Tibial nerve (tissue), 4 donors: ENCODE data around the gene HS1BP3. TPM values are rescaled to one million over a fixed set of nuclear protein-coding genes. Genes with fewer than 3 reads are reported as not detected.

Experiments
- DNase-seq, 2 donors: peaks; one replicate each; pipeline ENCODE4 v3.0.0-alpha.2; 2019; ENCODE audit warnings: low spot score in 2 of 2
- H3K27ac ChIP-seq, 4 donors: fragments of 200-600 bp; sonication (generic) in 3 of 4; one replicate each; pipeline ENCODE4 v1.5.1; 2017 to 2019; ENCODE audit warnings: mild to moderate bottlenecking in 1 of 4
- H3K27me3 ChIP-seq, 2 donors: fragments of 200-600 bp; sonication (generic) in 1 of 2; one replicate each; pipeline versions ENCODE4 v1.5.1 to v1.6.0; 2017 to 2019
- H3K36me3 ChIP-seq, 3 donors: fragments of 200-600 bp; sonication (generic); one replicate each; pipeline ENCODE4 v1.5.1; 2018 to 2019
- H3K4me1 ChIP-seq, 4 donors: fragments of 200-600 bp; sonication (generic) in 3 of 4; one replicate each; pipeline ENCODE4 v1.5.1; 2017 to 2019
- H3K4me3 ChIP-seq, 4 donors: fragments of 200-600 bp; sonication (generic) in 3 of 4; one replicate each; pipeline ENCODE4 v1.5.1; 2017 to 2019; ENCODE audit warnings: mild to moderate bottlenecking in 1 of 4, moderate library complexity in 1 of 4
- H3K9me3 ChIP-seq, 4 donors: fragments of 200-600 bp; sonication (generic) in 3 of 4; one replicate each; pipeline ENCODE4 v1.5.1; 2017 to 2019
- EP300 ChIP-seq, 2 donors: sonication (generic); formaldehyde crosslinking; IDR thresholded peaks; one replicate each; pipeline ENCODE4 v1.6.1; 2017; ENCODE audit warnings: antibody characterized with exemption in 2 of 2, mild to moderate bottlenecking in 1 of 2
- POLR2A ChIP-seq, 2 donors: fragments of 450-650 bp; IDR thresholded peaks; one replicate each; pipeline ENCODE4 v1.6.1; 2017; ENCODE audit warnings: antibody characterized with exemption in 2 of 2, mild to moderate bottlenecking in 2 of 2, moderate library complexity in 2 of 2
- WGBS, 2 donors: methylation state at CpG; one replicate each; pipeline ENCODE4 v1.1.5; 2018; 5-methylcytosine and 5-hydroxymethylcytosine counted together
- total RNA-seq, 4 donors: library from RNA; depleted of rRNA; stranded (reverse); fragments of >200 nt; gene quantifications; one replicate each; pipeline ENCODE4 v1.1.0, GENCODE V29; 2016
- TF ChIP-seq, protein P1 (sequence below), 5 experiments: fragments of 200-600 bp in 3 of 5; fragments of 450-650 bp in 2 of 5; sonication (generic) in 3 of 5; IDR thresholded peaks; one replicate each; pipeline ENCODE4 v1.5.1; 2016 to 2019; ENCODE audit warnings: antibody characterized with exemption in 5 of 5, mild to moderate bottlenecking in 3 of 5, moderate library complexity in 2 of 5

Gene HS1BP3
- total RNA-seq, 4 donors from 2014 or later = 24.5 to 45.9 (median 33.8) TPM

DNA sequence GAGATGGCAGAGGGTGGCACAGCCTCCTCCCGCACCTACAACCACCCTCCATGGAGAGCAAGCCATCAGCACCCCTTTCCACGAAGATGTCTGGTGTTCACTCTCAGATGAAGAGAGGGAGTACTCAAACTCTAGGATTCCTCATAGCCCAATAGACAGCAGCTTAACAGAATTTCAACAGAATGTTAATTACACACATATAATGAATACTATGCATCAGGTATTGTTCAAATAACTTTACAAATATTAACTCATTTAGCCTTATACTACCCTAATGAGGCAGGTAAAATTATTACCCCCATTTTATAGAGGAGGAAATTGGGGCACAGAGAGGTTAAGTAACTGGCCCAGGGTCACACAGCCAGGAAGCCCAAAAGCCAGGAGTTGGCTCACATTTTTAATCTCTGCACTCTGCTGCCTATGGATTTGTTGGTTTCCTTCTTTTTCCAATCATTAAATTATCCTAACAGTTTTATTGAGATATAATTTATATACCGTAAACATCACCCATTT, 39.0 kb downstream of the HS1BP3 start:
- Histone ChIP-seq H3K4me3 (no peak overlapping the region), H3K27ac (peak overlapping the region; percentile 71 to 97 (median 89)), H3K9me3 (no peaks in the 10 kb centered on the region), H3K36me3 (no peaks in the 10 kb centered on the region), H3K4me1 (peaks cover 9 to 83% (median 61%) of the 10 kb centered on the region in 4 donors), H3K27me3 (no peaks in the 10 kb centered on the region)
- DNase-seq = no peak
- TF ChIP-seq, protein P1, sequence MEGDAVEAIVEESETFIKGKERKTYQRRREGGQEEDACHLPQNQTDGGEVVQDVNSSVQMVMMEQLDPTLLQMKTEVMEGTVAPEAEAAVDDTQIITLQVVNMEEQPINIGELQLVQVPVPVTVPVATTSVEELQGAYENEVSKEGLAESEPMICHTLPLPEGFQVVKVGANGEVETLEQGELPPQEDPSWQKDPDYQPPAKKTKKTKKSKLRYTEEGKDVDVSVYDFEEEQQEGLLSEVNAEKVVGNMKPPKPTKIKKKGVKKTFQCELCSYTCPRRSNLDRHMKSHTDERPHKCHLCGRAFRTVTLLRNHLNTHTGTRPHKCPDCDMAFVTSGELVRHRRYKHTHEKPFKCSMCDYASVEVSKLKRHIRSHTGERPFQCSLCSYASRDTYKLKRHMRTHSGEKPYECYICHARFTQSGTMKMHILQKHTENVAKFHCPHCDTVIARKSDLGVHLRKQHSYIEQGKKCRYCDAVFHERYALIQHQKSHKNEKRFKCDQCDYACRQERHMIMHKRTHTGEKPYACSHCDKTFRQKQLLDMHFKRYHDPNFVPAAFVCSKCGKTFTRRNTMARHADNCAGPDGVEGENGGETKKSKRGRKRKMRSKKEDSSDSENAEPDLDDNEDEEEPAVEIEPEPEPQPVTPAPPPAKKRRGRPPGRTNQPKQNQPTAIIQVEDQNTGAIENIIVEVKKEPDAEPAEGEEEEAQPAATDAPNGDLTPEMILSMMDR (IDR thresholded peaks at IDR 0.05) = no peak
- TF ChIP-seq POLR2A (IDR thresholded peaks at IDR 0.05) (no peak), EP300 (IDR thresholded peaks at IDR 0.05) (no peak)
- 91 to 99% methylated on average over 3 of the region's 3 CpGs for whole genome bisulfite sequencing, 2 donors

DNA sequence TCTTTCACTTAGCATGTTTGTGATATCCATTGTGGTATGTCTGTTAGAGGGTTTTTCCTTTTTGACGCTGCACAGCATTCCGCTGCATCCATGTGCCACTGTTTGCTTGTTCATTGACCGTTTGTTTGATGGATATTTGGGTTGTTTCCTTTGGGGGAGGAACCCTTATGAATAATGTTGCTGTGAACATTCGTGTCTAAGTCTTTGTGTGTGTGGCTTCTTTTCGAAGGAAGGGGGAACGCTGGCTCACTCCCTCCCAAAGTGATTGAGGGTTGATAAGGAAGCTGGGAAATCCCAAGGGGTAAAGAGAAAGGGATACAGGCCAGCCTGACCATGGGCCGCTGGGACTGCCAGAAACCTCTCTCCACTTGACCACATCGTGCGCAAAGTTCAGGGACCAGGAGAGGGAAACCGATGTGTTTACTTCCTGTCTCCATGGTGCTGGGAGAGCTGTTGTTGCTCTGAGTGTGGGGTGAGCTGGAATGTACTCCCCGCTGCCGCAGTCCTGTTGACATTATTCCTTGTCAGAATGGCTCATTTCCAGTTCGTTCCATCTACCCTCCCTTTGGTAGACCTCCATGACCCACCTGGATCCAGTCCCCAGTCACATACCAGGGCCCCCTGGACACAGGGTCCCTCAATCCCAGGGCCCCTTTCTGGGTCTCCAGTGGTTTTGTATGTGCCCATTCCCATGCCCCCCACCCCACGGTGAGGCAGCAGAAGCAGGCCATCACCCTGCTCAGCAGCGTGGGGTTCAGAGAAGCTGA, 39.6 kb downstream of the HS1BP3 start:
- Histone ChIP-seq H3K4me1 (peaks cover 5 to 76% (median 55%) of the 10 kb centered on the region in 4 donors), H3K27ac (peak overlapping the region; percentile 71 to 97 (median 89)), H3K36me3 (no peaks in the 10 kb centered on the region), H3K27me3 (no peaks in the 10 kb centered on the region), H3K9me3 (no peaks in the 10 kb centered on the region), H3K4me3 (no peak overlapping the region)
- TF ChIP-seq, protein P1 (IDR thresholded peaks at IDR 0.05) = no peak
- peak; percentile 59 to 95 for TF ChIP-seq EP300 (IDR thresholded peaks at IDR 0.05)
- WGBS, 2 donors = 17 to 25% methylated on average over 15 of the region's 15 CpGs
- peak; percentile 58 to 73 for DNase-seq

DNA sequence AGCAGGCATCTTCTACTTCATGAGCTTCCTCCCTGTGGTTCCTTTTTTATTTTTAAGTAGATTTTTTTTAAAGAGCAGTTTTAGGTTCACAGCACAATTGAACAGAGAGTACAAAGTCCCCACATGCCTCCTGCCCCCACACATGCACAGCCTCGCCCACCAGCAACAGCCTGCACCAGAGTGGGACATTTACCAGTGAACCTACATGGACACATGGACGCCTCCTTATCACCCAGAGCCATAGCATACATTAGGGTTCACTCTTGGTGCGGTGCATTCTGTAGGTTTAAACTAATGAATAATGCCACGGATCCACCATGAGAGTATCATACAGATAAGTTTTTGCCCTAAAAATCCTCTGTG, 40.9 kb downstream of the HS1BP3 start:
- no peak for DNase-seq
- H3K27ac ChIP-seq = peak overlapping the region in 2 of 4 donors; percentile 97
- H3K9me3 ChIP-seq = no peaks in the 10 kb centered on the region
- no peaks in the 10 kb centered on the region for H3K27me3 ChIP-seq
- WGBS, 2 donors = 66 to 68% methylated on average over 4 of the region's 4 CpGs
- H3K36me3 ChIP-seq = no peaks in the 10 kb centered on the region
- H3K4me3 ChIP-seq = no peak overlapping the region
- peaks cover 5 to 68% (median 43%) of the 10 kb centered on the region in 4 donors for H3K4me1 ChIP-seq
- no peak for TF ChIP-seq EP300 (IDR thresholded peaks at IDR 0.05)
- TF ChIP-seq POLR2A (IDR thresholded peaks at IDR 0.05) = no peak
- TF ChIP-seq, protein P1 (IDR thresholded peaks at IDR 0.05) = no peak

DNA sequence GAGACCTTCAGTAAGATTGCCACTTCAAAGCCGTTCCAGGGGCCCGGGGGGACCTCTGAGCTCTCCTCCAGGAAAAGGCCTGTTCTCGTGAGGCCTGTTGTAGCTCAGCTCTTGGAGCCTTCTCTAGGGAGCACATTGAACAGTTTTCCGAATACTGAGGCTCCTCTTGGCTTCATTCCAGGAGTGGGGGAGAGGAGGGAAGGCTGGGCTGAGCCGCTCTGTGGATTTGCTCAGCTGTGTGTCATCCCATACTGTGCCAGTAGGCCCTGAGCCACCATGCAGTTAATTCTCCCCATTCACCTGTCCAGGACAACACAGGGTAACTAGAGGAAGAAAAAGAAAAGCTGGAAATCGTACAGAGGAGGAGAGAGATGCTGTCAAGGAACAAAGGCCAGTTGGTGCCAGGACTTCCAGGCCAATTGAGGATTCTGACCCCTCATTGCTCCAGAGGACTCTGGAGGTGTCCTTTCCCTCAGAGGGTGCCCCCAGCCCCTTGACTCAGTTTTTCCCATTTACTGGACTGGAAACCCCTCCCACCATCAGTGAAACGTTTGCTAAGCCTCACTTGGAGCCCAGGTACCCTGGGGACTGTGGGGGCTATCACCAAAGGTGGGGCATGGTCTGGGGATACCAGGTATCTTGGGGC, 41.4 kb downstream of the HS1BP3 start:
- no peak overlapping the region for H3K4me3 ChIP-seq
- peaks cover 5 to 68% (median 39%) of the 10 kb centered on the region in 4 donors for H3K4me1 ChIP-seq
- TF ChIP-seq POLR2A (IDR thresholded peaks at IDR 0.05) = no peak
- peak in 1 of 2 donors; percentile 6 for TF ChIP-seq EP300 (IDR thresholded peaks at IDR 0.05)
- TF ChIP-seq, protein P1 (IDR thresholded peaks at IDR 0.05) = peak in 1 of 5 experiments; percentile 19
- 27 to 36% methylated on average over 5 to 7 of the region's 7 CpGs for WGBS, 2 donors
- H3K36me3 ChIP-seq = no peaks in the 10 kb centered on the region
- H3K27me3 ChIP-seq = no peaks in the 10 kb centered on the region
- H3K9me3 ChIP-seq = no peaks in the 10 kb centered on the region
- peak overlapping the region in 3 of 4 donors; percentile 24 to 97 (median 97) for H3K27ac ChIP-seq
- peak in 1 of 2 donors; percentile 13 for DNase-seq
